HG03442 (cell line): ENCODE data around the gene ZNHIT3.

ENCODE experiments used
- ATAC-seq: cut with Tn5 transposase; IDR thresholded peaks from one replicate; pipeline ENCODE4 v1.9.1; 2021; ENCODE audit warnings: mild to moderate bottlenecking, moderate library complexity; ENCODE audit not compliant: unreplicated experiment

Gene ZNHIT3

DNA sequence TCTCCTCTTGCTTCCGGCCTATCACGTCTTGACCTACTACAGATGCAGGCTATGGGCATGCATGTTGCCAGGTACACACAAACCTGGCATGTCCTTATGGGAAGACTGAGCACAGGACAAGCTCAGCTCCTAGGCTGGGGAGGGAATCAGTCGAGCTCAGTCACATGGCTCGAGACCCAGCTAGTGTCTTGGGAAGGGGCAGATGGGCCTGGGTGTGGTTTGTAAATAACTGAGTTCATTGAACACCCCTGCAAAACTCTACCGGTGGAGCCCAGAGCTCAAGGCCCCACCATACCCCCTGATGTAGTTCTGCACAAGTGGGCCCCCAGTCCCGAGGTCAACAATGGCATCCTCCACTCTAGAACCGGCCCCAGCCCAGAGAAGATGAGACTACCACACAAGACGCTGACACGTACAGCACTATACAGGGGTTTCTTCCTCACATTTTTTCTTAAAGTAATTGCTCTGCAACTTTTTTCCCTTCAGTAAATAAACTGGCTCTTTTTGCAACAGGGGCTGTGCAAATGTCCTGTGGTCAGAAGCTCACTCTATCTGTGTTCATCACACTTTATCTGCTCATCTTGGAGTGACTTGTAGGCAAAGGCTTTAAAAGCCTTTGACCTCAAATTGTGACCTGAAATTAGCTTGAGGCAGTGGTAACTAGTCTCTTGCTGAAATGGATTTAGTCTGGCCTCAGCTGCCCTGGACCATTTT lies 22.9 kb downstream of the ZNHIT3 start:
- ATAC-seq: no peak

DNA sequence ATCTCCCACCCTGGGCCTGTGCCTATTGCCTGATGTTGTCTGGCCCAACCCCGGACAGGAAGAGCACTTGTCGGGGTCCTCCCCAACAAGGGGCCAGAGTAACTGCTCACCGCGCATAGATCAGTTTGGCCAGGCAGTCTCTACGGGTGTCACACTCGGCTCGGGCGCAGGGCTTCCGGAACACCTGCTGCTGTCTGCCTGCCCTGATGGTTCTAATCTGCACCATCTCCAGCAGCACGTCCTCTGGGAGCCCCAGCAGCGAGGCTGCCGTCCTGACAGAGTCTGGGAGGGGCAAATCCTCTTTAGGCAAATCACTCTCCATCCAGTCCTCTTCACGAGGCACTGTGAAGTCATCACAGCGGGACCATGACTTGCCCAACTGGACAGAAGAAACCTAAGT lies 24.2 kb downstream of the ZNHIT3 start:
- ATAC-seq: no peak

DNA sequence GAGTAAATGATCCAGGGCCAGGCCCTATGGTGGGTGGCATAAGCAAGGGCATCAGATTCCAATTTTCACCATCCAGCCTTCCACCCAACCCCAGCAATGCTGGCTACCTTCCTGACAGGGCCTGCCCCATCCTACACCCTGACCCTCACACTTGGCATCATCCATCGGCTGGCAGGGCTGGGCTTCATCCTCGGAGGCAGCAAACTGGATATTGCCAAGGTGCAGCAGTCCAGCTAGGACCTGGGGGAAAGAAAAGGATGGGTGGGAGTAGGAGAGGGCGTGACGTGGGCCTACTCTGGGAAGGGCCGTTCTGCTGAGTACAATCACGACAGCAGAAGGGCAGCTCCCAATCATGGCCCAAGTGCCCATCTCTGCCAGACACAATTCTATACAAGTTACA lies 24.7 kb downstream of the ZNHIT3 start:
- ATAC-seq: no peak

DNA sequence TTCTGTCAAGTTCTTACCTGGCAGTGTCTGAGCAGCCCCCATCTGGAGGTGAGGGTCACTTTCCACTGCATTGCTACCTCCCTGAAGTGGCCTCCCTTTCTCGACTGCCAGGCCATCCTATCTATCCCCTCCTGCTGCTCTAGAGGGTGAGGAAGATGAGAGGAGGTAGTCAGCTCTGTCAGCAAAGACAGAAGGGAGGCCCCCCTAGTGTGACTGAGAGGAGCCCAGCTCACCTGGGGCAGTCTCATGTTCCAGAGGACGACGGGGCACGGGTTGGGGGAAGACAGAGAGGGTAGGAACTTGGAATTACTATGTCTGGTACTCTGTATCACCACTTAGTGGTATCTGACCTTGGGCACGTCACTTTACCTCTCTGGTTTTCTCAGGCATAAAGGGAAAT lies 26.2 kb downstream of the ZNHIT3 start:
- no peak for ATAC-seq

DNA sequence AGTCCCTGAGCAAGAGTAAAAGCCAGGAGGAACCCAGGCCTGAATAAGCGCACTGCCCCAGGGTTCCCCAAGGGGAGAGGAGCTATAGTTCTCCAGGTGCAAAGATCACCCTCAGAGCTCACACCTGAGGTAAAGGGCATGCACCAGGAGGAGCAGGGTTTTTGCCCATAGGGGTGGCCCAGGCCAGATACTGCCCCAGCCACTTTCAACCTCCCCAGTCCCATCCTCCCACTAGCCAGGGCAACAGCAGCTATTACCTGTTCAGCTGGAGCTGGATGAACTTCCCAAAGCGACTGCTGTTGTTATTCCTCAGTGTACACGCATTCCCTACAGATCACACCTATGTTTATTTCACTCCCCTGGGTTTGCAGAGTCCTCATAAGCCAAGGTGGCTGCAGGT lies 28.4 kb downstream of the ZNHIT3 start:
- ATAC-seq: no peak

DNA sequence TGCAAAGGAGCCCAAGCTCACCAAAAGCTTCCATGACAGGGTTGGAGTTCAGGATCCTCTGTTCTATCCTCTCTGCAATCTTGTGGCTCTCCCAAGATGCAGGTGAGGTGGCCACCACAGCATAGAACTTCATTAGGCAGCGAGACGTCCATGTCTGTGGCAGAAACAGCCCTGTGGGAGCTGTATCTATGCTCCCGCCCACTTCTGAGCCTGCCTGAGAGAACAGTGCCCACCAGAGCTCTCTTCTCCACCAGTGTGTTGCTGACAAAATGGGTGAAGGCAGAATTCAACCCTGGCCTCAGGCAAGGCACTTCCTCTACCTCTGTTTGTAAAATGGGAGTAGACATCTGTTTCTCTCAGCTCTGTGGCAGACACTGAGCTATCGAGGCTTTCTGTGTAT lies 29.4 kb downstream of the ZNHIT3 start:
- no peak for ATAC-seq

DNA sequence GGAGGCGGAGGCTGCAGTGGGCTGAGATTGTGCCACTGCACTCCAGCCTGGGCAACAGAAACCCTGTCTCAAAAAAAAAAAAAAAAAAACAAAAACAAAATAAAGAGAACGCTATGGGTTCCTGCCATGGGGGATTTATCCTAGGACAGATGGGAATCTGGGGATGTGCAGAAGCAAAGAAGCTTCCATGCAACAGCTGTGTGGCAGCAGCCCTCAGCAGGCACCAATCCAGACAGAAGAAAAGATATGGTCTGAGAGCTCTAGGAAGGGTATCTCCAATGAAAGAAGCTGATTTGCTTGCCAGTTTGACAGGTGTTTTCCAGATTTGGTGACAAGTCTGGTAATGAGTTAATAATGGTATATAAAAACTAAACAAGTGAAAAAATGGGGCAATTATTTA lies 36.6 kb downstream of the ZNHIT3 start:
- ATAC-seq: no peak

DNA sequence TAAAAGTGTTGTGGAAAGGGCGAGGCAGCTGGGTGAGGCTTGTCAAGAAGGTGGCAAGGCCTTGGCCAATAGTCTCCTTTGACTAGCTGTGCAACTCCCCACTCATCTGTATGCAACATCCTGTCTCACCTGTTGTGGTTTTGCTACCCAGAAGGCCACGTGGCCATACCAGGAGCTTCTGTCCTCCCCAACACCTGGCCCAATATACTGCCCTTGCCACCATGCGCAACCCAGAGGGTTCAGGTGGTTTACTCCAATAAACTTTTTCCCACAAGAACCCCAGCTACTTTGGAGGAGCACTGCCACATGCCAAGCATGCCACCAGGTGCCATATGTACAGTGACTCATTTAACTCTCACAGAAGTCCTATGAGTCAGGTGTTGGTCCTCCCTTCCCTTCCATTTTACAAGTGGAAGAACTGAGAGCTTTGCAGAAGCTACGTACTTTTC lies 38.0 kb downstream of the ZNHIT3 start:
- ATAC-seq: no peak

DNA sequence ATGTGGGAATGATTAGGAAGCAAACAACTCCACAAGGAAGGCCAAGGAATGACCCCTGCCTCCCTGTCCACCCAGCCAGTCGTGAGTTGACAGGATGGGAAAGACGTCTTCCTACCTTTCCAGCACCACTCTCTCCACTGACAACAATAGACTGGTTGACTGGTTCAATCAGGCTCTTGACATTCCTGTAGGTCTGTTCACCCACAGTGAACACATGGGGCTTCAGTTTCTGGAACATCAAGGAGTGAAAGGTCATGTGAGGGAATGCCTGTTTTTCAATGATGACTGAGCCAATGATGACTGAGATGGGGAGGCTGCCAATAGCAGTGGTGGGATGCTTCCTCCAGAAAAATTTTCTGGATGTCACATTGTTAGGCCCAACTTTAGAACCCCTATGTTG lies 38.6 kb downstream of the ZNHIT3 start:
- no peak for ATAC-seq

DNA sequence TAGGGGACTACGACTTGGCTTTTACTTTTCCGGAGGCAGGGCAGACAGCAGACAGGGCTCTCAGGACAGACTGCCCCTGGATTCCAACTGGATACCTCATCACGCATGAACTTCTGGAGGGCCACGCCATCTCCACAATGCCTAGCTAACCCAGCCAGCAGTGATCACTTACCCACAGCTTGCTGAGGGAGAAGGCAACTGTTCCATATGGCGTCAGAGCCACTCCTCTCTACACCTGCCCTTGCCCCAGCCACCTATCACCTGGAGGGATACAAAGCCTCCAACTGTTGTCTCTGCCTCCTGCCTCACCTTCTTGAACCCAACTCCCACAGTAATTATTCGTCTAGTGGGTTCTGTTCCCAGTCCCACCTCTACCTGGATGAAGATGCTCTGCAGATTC lies 39.4 kb downstream of the ZNHIT3 start:
- ATAC-seq: no peak

DNA sequence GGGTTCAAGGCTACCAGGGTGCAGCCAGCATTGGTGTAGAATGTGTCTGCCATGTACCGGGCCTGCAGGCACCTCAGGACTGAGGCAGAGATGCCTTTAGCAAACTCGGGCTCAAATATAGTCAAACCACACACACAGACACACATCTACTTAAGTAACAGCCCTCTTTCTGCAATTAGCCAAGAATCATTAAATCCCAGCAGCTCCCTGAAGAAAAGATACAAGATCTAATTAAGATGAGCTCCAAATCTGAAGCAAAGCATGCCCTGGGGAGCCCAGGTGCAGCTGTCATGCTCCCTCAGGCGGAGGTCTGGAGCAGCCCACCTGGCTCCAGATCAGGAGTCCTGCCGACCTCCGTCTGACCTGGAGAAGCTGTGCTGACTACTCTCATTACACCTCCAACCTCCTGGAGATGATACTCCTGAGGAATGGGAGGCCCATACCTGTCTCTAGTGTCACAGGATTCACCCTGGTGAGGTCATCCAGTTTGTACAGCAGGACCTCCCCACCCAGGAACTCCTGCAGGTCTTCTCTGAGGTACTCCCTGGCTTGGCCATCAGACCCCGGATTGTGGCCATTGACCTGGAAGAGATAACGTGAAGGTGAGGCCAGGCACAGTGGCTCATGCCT lies 41.3 kb downstream of the ZNHIT3 start:
- no peak for ATAC-seq

DNA sequence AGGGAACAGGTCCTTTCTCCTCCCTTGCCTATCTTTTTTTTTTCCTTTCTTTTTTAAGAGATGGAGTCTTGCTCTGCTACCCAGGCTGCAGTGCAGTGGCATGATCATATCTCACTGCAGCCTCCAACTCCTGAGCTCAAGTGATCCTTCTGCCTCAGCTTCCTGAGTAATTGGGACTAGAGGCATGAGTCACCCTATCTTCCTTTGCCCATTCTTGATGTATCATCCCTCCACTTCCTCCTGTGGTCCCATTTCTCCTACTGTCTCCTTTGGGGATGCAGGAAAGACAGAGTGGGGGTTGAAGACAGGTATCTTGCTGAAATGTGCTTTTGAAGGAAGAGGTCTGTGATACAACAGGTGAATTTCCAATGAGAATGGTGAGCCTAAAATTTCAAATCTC lies 42.6 kb downstream of the ZNHIT3 start:
- ATAC-seq: no peak

DNA sequence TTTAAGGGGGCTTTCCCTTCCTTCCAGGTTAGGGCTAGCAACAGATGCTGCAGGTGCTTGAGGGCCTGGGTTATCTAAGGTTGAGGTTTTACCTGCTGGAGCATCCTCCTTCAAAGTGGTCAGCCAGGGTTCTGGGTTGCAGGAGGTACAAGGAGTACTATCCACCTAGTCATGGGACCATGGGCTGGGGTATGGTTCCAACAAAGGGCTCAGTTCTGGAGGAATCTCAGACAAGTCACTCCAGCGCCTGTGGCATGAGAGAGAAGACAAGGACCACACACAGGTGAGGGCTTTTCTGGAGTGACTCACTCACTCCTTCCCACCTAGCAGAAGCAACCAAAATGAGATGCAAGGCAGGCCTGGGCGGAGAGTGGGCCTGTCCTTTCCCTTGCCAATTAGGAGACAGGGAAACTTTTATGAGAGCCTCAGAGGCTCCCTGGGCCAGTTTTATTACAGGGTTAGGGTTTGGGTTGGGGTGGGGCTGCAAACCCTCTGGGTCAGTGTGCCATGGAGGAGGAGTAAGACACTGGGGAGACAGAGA lies 46.0 kb downstream of the ZNHIT3 start:
- ATAC-seq: no peak

DNA sequence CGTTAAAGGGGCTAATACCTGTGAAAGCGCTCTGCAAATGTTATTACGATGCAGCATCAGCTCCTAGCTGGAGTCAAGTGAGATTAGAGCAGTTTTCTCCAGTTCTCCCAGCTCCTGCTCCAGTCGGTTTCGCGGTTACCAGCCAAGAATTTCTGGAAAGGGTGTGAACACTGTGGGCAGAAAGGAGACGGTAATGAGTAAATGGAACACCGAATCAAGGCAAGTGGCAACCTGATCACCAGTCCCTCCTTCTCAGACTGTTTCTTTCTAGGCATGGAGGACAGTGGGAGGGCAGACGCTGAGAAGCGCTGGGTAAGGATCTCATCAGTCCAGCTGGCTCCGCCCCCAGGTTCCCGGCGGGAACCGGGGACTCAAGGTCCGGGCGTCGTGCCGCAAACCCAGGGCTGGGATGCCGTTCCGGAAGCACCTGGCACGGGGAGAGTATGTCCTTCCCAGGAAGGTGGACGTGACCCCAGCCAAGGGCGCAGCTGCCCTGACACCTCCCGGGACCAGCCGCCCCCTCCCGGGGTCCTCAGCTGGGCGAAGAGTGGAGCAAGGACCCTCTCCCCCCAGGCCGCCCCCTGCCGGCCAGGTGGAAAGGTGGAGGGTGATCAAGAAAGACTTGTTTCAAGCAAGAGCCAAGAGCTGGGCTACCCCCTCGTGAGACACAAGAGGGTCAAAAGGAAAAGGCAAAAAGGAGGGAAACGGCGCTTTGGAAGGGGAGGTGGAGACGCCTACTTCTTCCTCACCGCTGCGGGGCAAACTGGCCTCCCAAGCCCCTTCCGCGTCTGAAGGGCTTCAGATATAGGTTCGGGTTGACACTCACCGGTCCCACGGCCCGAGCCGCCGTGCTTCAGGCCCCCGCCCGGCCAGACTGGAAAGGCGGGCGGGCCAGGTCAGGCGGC lies 47.7 kb downstream of the ZNHIT3 start:
- peak; percentile 26 for ATAC-seq

DNA sequence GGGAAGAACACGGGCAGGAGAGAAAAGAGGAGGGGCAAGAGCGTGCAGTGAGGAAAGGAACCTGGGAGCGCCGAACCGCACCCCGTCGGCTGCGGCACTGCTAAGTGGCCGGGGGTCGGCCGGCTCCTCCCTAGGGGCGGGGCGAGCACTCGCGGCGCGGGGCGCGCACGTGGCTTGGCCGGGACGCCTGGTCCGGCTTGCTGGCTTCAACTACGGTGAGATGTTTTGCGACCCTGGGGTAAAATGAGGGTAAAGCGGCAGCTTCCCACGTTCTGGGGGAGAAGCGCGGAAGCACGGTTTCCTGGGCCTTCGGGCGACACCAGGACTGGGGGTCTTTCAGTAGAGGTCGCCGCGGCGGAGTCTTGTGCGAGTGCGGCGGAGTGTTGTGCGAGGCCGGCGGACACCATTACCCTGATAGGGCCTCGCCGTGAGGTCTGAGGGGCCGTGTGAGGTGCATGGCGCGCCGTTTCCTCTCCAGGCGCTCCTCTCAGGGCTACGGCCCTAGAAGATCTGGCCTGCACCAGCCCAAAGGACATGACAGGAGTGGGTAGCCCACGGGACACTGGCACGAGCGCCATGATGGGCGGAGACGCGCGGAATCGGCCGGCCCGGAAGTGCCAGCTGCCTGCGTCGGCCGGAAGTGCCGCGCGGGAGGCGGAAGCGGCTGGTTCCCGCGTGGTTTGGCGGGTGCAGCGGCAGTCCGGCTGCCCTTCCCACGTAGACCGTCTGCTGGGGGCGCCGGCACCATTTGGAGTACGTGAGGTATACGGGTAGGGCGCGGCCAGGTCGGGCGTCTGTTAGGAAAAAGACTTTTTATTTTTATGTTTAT lies 48.6 kb downstream of the ZNHIT3 start, which contains the start of the genes MYO19 and PIGW:
Gene MYO19 (minus strand): TSS at position 29 of the 829 bp plus-strand sequence. CDS start 2,330 bp downstream, outside the sequence.
Gene PIGW (plus strand): TSS at position 148 of the 829 bp plus-strand sequence. CDS start 2,115 bp downstream, outside the sequence.
- ATAC-seq: peak; percentile 73

DNA sequence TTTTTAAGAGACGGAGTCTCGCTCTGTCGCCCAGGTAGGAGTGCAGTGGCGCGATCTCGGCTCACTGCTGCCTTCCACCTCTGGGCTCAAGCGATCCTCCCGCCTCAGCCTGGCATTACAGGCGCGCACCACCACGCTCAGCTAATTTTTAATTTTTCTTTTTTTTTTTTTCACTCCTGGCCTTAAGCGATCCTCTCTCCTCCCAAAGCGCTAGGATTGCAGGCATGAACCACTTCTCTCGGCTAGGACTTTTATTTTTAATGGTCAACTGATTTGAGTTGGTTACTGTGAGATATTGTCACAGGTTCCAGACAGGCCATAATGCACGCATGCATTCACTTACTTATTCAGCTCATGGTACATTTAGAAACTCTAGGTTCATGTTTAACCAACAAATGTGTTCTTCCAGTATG lies 49.2 kb downstream of the ZNHIT3 start:
- no peak for ATAC-seq

DNA sequence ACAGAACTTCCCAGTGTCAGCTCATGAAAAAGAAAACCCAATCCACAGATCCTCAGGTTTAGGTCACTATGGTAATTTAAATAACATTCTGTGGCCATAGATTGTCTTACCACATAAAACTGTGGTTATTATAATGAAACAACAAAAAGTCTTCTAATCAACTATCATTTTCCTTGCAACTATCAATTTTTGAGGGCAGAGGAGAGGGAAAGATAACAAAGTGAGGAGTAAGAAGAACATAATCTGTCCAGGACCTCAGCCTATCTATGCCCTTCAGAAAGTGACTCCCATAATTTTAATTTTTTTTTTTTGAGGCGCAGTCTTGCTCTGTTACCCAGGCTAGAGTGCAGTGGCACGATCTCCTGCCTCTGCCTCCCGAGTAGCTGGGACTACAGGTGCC lies 54.2 kb downstream of the ZNHIT3 start:
- no peak for ATAC-seq

DNA sequence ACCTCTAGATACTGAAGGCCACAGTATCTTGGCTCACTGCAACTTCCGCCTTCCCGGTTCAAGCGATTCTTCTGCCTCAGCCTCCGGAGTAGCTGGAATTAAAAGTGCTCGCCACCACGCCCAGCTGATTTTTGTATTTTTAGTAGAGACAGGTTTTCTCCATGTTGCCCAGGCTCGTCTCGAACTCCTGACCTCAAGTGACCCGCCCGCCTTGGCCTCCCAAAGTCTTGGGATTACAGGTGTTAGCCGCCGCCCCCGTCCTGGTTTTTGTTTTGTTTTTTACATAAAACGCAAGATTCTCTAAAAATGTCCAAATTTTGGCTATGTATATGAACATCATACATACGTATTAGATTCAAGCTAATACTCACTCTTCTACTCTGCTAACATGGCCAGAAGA lies 56.3 kb downstream of the ZNHIT3 start:
- no peak for ATAC-seq

DNA sequence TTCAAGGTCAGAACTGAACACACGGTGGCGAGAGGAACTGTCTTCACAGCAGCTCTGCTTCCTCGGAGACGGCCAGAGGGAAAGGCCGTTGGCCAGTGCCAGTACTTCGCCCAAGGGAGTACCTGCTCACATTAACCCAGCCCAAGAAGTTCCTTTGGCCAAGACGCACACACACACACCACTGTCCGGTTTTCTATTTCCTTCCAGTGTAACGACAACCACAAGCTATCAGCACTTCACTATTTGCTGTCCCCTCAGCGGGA lies 57.5 kb downstream of the ZNHIT3 start:
- no peak for ATAC-seq

DNA sequence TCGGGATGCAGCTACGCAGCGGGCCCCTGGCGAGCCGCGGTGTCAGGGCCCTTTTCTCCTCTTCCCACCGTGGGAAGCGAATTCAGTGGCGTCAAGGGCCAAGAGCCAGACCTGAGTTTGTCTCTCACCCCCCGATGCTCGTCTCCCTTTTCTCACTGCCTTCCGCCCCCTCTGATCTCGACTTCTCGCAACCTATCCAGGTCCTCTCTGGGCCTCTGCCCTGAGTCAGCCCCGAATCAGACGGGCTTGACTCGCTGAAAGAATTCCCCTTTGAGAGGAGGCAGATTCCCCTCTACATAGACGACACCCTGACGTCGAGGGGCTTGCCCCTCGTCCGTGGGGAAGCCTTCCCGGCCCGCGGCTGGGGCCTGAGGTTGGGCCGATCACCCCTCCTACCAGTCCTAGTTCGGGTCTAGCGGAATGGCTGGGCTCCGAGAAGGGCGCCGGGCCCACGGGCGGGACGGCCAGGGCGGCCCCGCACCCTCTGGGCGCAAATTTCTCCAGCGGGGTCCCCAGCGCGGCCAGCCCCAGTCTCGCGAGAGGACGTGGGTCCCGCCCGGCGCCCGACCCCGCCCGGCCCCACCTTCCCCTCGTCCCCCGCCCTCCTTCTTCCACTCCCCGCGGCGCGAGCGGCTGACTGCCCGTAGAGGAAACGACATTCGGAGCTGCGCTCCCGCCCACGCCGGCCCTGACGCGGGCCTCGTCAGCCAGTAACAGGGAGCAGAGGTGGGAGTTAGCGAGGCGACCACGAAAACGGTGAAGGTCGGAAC lies 58.0 kb downstream of the ZNHIT3 start, which contains the start of gene GGNBP2:
Gene GGNBP2 (plus strand): TSS at position 613 of the 770 bp plus-strand sequence. CDS start 806 bp downstream, outside the sequence.
- peak; percentile 50 for ATAC-seq
